Peyer's patch (tissue), 4 donors: ENCODE data around the gene WASF3. TPM values are rescaled to one million over a fixed set of nuclear protein-coding genes. Genes with fewer than 3 reads are reported as not detected.
"Not testable (repeated sequence)": the region's sequence is repeated elsewhere in the genome, so short reads cannot be mapped to it uniquely, and the experiment has no call there.

Experiments used
- DNase-seq, 3 donors: peaks; one replicate each; pipeline ENCODE4 v3.0.0-alpha.2; 2017 to 2019
- H3K27ac ChIP-seq, 4 donors: fragments of 200-600 bp; sonication (generic); one replicate each; pipeline ENCODE4 v1.5.1; 2016 to 2019
- H3K27me3 ChIP-seq, 2 donors: fragments of 200-600 bp; sonication (generic); one replicate each; pipeline ENCODE4 v1.5.1; 2019
- H3K36me3 ChIP-seq, 3 donors: fragments of 200-600 bp; sonication (generic); one replicate each; pipeline ENCODE4 v1.5.1; 2016 to 2019
- H3K4me1 ChIP-seq, 4 donors: fragments of 200-600 bp; sonication (generic); one replicate each; pipeline ENCODE4 v1.5.1; 2016 to 2019
- H3K4me3 ChIP-seq, 4 donors: fragments of 200-600 bp; sonication (generic); 1 replicate in 3 of 4; 2 replicates in 1 of 4; pipeline ENCODE4 v1.5.1; 2016 to 2019; ENCODE audit warnings: mild to moderate bottlenecking in 1 of 4
- H3K9me3 ChIP-seq, 4 donors: fragments of 200-600 bp; sonication (generic); one replicate each; pipeline ENCODE4 v1.5.1; 2016 to 2019; ENCODE audit warnings: mild to moderate bottlenecking in 1 of 4
- CTCF ChIP-seq, 6 experiments: fragments of 450-650 bp in 4 of 6; fragments of 200-600 bp in 2 of 6; sonication (generic) in 1 of 6; IDR thresholded peaks; one replicate each; pipeline ENCODE4 v1.5.1; 2017 to 2019; ENCODE audit warnings: antibody characterized with exemption in 6 of 6, mild to moderate bottlenecking in 3 of 6, moderate library complexity in 1 of 6
- POLR2A ChIP-seq, 2 donors: fragments of 450-650 bp; IDR thresholded peaks; one replicate each; pipeline ENCODE4 v1.5.1; 2017; ENCODE audit warnings: antibody characterized with exemption in 2 of 2, mild to moderate bottlenecking in 2 of 2, moderate library complexity in 2 of 2
- total RNA-seq, 4 donors: library from RNA; depleted of rRNA; stranded (reverse); fragments of >200 nt; gene quantifications; one replicate each; pipeline ENCODE4 v1.1.0, GENCODE V29; 2016

WASF3 gene
- total RNA-seq, 4 donors from 2014 or later = 1.1 to 23.9 (median 2.7) TPM

DNA sequence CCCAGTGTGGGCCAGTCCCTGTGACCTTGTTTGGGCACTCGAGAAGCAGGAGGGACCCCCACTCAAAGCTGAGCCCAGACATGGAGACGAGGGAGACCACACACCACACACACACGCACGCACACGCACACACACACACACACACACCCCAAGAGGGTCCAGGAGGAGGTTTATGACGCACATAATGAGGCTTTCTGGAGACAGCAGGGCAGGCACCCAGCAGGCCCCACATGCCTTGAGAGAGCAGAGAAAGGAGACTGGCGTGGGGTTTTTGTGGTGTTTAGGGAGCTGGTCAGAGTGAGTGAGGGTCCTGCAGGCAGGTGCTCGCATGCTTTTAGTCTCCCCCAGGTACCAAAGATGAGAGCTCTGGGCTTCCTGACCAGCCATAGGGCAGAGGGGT, 160.7 kb downstream of the WASF3 start:
- Histone ChIP-seq H3K36me3 (no peaks in the 10 kb centered on the region), H3K4me1 (no peaks in the 10 kb centered on the region), H3K27ac (no peak overlapping the region), H3K27me3 (no peaks in the 10 kb centered on the region), H3K4me3 (no peak overlapping the region), H3K9me3 (no peaks in the 10 kb centered on the region)
- no peak for DNase-seq
- TF ChIP-seq POLR2A (IDR thresholded peaks at IDR 0.05) (no peak), CTCF (IDR thresholded peaks at IDR 0.05) (no peak)

DNA sequence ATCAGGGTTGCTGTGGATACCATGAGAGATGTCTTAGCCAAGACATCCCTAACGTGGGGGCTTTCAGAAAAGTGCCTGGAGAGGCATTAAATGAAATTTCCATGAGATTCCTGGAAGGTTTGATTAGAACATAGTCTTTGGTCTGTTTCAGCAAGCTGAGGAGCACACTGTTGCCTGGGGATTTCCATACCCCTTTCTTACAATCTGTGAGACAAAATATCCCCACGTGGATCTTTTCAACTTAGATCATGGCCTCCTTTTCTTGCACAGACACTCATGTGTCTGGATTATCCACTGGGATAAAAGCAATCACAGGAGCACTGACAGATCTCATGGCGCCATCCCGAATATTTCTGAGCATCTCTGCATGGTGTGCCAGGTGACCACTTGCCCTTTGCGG, 161.4 kb downstream of the WASF3 start:
- TF ChIP-seq CTCF (IDR thresholded peaks at IDR 0.05) (no peak), POLR2A (IDR thresholded peaks at IDR 0.05) (no peak)
- Histone ChIP-seq H3K9me3 (no peaks in the 10 kb centered on the region), H3K27me3 (no peaks in the 10 kb centered on the region), H3K27ac (no peak overlapping the region), H3K4me1 (no peaks in the 10 kb centered on the region), H3K36me3 (no peaks in the 10 kb centered on the region), H3K4me3 (no peak overlapping the region)
- no peak for DNase-seq

DNA sequence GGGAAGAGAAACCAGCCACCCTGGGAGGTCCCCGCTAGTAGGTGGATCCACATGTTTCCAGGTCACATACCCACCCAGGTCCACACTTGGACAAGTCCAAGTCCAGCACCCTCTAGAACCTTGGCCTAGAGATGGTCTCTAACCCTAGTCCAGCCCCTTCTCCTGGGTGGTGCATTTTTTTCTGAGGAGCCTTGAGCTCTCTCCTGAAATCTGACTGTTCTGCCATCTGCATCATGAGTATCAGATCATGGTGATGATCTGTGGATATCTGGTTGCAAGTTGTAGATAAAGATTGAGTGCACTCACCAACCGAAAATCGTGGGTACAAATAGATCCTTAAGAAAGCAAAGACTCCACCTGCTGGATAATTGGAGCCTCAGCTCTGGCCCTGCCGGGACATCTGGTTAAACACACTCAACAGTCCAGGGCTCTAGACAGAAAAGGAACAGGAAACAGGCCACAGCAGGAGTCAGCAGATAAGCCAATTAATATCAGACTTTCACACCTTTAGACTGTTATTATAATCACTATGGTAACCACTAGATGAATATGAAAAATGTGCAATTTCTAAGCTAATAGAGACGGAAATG, 162.0 kb downstream of the WASF3 start:
- no peak overlapping the region for H3K27ac ChIP-seq
- no peak for DNase-seq
- TF ChIP-seq CTCF (IDR thresholded peaks at IDR 0.05) (no peak), POLR2A (IDR thresholded peaks at IDR 0.05) (no peak)
- no peaks in the 10 kb centered on the region for H3K27me3 ChIP-seq
- no peaks in the 10 kb centered on the region for H3K9me3 ChIP-seq
- no peaks in the 10 kb centered on the region for H3K4me1 ChIP-seq
- H3K36me3 ChIP-seq = no peaks in the 10 kb centered on the region
- no peak overlapping the region for H3K4me3 ChIP-seq

DNA sequence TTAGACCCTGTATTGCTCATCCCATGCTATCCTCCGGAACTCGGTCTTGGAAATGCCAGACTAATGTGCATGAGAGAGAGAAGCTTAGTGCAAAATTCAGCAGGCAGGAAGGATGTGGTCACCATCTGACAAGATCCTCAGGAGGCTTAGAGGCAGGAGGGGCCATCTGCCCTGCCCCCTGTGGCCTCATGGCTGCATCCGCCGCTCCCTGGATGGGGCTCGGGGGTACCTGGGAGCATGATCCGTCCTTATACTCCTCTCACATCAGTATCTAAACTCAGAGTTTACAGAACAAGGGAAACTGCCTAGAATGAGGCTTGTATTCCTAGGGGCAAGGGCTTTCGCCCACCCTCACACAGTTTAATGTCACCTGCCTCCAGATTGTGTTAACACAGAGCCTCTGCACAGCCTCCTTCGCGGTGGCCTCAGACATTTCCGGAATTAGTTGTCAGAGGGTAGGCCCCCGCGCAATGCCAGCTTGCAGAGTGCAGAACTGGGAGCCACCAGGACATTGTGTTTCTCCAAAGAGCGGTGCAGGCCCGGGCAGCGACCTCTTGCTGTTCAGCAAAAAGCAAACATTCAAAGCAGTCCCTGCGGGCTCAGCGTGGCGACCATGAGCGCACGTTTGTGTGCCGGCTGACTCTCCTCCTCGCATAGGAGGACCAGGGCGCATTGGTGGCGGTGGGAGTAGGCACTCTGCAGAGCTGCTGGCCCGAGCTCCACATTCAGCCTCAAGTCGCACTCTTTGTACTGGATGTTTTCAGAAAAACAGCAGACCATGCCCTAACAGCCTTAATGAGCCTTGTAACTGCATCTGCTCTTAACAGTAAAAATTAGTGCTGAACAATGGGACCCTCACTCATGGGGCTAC, 164.0 kb downstream of the WASF3 start:
- Histone ChIP-seq H3K36me3 (no peaks in the 10 kb centered on the region), H3K4me1 (no peaks in the 10 kb centered on the region), H3K9me3 (no peaks in the 10 kb centered on the region), H3K27ac (peak overlapping the region in 2 of 4 donors; percentile 38 to 41), H3K27me3 (no peaks in the 10 kb centered on the region), H3K4me3 (peak overlapping the region in 1 of 4 donors; percentile 18)
- peak in 2 of 3 donors; percentile 35 to 74 for DNase-seq
- TF ChIP-seq POLR2A (IDR thresholded peaks at IDR 0.05) (no peak), CTCF (IDR thresholded peaks at IDR 0.05) (no peak)

DNA sequence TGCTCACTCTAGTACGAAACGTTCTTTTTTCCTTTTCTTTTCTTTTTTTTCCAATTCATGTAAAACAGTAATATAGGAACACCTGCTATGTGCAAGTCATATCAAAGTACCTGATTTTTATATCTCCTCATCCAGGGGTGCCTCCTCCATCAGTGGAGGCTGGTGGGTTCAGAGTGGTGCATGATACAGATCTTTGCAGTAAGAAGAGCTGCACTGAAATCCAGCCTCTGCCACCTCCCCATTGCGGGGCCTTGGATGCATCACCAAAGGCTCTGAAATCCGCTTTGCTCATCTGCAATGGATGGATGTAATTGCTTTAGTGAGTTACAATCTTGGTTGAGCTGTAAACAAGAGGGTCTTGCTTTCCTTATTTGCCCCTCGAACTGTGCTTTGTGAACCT, 164.8 kb downstream of the WASF3 start:
- DNase-seq = no peak
- no peak overlapping the region for H3K27ac ChIP-seq
- no peak for TF ChIP-seq CTCF (IDR thresholded peaks at IDR 0.05)
- TF ChIP-seq POLR2A (IDR thresholded peaks at IDR 0.05) = no peak
- no peaks in the 10 kb centered on the region for H3K9me3 ChIP-seq
- H3K4me1 ChIP-seq = no peaks in the 10 kb centered on the region
- H3K4me3 ChIP-seq = no peak overlapping the region
- no peaks in the 10 kb centered on the region for H3K36me3 ChIP-seq
- no peaks in the 10 kb centered on the region for H3K27me3 ChIP-seq

GRCh38 chr13:26723620-26724019, 166.1 kb downstream of the WASF3 start:
- H3K27me3 ChIP-seq, H3K4me1 ChIP-seq, H3K36me3 ChIP-seq, H3K9me3 ChIP-seq, DNase-seq, H3K27ac ChIP-seq, H3K4me3 ChIP-seq: not testable (repeated sequence)
